HG02623 (cell line): Measurements from ENCODE around the gene LRRC72.
"Not testable (repeated sequence)": the region's sequence is repeated elsewhere in the genome, so short reads cannot be mapped to it uniquely, and the experiment has no call there.

Source experiments
- ATAC-seq: cut with Tn5 transposase; IDR thresholded peaks from one replicate; pipeline ENCODE4 v1.9.1; 2021; ENCODE audit warnings: moderate library complexity; ENCODE audit not compliant: unreplicated experiment

The LRRC72 gene

GRCh38 chr7:16528520-16528919 is 1.9 kb downstream of the LRRC72 start:
- ATAC-seq, result no peak

- ATAC-seq, result no peak
Observed at GRCh38 chr7:16529697-16530096, 3.1 kb downstream of the LRRC72 start.

GRCh38 chr7:16531707-16532106 is 5.1 kb downstream of the LRRC72 start:
- no peak for ATAC-seq

GRCh38 chr7:16532272-16532671 is 5.6 kb downstream of the LRRC72 start:
- ATAC-seq, result no peak

- no peak for ATAC-seq
Observed at GRCh38 chr7:16535500-16535899, 8.9 kb downstream of the LRRC72 start.

GRCh38 chr7:16540559-16540958 is 13.9 kb downstream of the LRRC72 start:
- ATAC-seq, result not testable (repeated sequence)

GRCh38 chr7:16542401-16542800 is 15.8 kb downstream of the LRRC72 start:
- no peak for ATAC-seq

- ATAC-seq, result no peak
Observed at GRCh38 chr7:16543456-16543855, 16.8 kb downstream of the LRRC72 start.

GRCh38 chr7:16546921-16547505 is 20.4 kb downstream of the LRRC72 start:
- no peak for ATAC-seq

GRCh38 chr7:16548428-16548827 is 21.8 kb downstream of the LRRC72 start:
- no peak for ATAC-seq

GRCh38 chr7:16550671-16551070 is 24.0 kb downstream of the LRRC72 start:
- no peak for ATAC-seq

GRCh38 chr7:16554518-16555236 is 28.1 kb downstream of the LRRC72 start:
- no peak for ATAC-seq

GRCh38 chr7:16556359-16556758 is 29.7 kb downstream of the LRRC72 start:
- ATAC-seq, result no peak

GRCh38 chr7:16558761-16559302 is 32.2 kb downstream of the LRRC72 start:
- no peak for ATAC-seq

GRCh38 chr7:16559497-16560179 is 33.0 kb downstream of the LRRC72 start:
- ATAC-seq, result no peak

GRCh38 chr7:16561943-16562342 is 35.3 kb downstream of the LRRC72 start:
- ATAC-seq, result no peak

GRCh38 chr7:16562456-16563220 is 36.0 kb downstream of the LRRC72 start:
- ATAC-seq, result no peak

GRCh38 chr7:16563281-16564022 is 36.8 kb downstream of the LRRC72 start:
- ATAC-seq, result peak; percentile 77

- no peak for ATAC-seq
Observed at GRCh38 chr7:16564023-16564380, 37.4 kb downstream of the LRRC72 start.

GRCh38 chr7:16564909-16565426 is 38.3 kb downstream of the LRRC72 start:
- no peak for ATAC-seq
